Activated T-helper 1 cell treated with anti-CD3 and anti-CD28 coated beads, Interleukin-2, amount 50 U/mL, for 16 hours (primary cell): Measurements from ENCODE around the gene TNS1.
"Not testable (repeated sequence)": the region's sequence is repeated elsewhere in the genome, so short reads cannot be mapped to it uniquely, and the experiment has no call there.

ENCODE experiments used
- DNase-seq, 2 donors: peaks; one replicate each; pipeline ENCODE4 v3.0.0-alpha.2; 2020; ENCODE audit warnings: low read depth in 1 of 2, low spot score in 1 of 2

TNS1 gene

DNA sequence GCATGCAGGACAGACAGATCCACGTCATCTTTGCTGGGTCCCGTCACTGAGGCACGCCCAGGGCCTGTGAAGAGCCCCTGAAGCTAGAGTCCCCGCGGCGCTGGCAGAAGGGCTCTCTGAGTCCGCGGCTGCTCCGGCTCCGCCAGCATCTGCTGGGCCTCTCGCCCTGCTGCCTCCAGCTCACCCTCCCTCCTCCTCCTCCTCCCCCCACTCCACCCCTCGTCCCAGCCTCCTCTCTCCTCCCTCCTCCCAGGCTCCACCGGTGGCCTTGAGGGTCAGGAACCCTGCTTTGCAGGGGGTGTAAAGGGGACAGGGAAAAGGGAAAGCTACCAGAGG, at the start of gene TNS1:
TSS of gene TNS1 (minus strand) at position 151 of the 336 bp plus-strand sequence. CDS start at position 28, 123 bp downstream.
- DNase-seq, result no peak

DNA sequence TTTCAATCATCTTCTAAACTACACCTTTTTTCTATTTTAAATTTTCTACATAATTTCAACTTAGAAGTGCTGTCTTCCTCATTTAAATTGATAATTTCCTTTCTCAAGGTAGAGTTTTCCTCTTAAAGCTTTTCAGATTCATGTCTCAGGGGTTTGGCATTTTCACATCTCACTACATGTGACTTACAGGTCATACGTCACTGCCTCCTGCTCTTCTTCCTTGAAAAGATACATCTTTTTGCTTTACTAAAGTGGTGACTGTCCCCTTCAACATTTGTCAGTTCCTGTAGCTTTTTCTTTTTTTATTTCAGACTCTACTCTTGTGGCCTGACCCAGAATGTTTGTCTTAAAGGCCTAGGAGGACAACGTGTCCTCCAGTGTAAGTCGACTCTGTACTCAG, 49.1 kb upstream of the TNS1 start:
- DNase-seq, result no peak

GRCh38 chr2:218047536-218048225, 44.9 kb upstream of the TNS1 start:
- no peak for DNase-seq

DNA sequence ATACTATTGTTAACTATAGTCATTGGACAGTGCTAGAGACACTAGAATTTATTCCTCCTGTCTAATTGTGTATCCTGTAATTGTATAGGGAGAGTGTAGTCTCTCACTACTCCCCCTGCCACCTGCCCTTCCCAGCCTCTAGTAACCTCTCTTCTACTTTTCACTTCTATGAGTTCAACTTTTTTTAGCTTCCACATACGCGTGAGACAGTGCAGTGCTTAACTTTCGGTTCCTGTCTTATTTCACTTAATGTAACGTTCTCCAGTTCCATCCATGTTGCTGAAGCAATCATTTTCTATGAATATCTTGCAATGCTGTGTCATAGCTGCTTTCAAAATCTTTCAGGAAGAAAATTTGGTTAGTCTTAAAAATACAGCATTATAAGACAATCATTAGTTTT, 43.4 kb upstream of the TNS1 start:
- no peak for DNase-seq

GRCh38 chr2:218044599-218044998, 41.8 kb upstream of the TNS1 start:
- DNase-seq, result not testable (repeated sequence)

DNA sequence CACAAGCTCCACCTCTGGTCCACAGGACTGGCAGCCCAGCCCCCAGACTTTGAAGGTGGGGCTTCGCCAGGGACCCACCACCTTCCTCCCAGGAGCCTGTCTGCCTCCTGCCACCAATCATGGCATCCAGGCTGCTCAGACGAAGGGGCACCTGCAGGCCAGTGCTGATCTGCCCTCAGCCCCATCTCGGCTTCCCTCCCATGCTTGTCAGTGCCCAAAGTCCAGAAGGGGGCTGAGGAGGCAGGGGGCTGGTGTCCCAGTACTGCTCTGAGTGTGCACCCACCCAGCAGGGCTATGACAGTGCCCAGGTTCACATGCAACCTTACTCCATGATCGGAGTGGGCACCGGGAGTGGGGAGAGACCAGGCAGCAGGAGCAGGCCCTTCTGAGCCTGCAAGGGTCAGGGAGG, 40.9 kb upstream of the TNS1 start:
- no peak for DNase-seq

DNA sequence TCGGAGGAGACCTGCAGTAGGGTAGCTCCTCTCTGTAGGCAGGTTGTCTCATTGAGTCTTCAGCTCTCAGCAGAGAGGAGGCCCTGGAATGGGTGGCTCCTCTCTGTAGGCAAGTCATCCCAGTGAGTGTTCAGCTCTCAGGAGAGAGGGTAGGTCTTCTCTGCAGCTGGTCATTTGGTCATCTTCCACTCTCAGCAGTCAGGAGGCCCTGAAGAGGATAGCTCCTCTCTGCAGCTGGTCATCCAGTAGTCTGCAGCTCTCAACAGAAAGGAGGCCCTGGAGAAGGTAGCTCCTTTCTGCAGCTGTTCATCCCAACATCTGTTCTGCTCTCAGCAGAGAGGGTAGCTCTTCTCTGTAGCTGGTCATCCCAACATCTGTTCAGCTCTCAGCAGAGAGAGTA, 40.3 kb upstream of the TNS1 start:
- DNase-seq, result no peak

DNA sequence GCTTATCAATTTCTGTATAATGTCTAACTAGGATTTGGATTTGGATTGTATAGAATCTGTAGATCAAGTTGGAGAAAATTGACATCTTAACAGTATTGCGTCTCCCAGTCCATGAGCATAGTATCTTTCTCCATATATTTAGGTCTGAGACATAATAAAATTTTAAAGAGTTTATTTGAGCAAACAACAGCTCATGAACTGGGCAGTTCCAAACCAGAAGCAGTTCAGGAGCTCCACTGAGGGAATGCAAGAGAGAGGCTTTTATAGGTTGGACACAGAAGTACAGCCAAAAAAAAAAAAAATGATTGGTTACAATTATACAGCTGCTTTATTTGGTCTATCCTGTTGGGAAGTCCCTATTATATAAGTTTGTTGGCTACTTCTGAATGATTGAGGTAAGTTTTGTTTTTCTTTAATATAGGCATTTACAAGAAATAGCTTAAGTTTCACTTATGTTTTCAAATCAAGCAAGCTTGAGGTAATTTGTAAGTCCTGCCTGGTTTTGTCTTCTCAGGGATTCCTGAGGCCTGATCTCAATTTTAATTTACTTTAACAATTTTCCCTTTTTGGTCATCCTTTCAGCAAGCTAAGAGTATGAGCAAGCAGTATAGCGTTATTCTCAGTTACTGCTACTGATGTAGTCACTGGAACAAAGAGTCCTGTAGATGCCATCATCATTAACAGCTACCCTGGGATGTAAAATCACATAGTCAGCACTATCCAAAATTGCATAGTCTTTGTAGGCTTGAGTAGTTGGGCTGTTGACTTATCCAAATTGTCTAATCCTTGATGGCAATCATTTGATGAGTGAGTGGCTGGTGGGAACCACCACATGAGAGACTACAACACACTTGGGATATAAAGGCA, 38.7 kb upstream of the TNS1 start:
- DNase-seq, result no peak

- DNase-seq, result no peak
Observed at GRCh38 chr2:218040883-218041282, 38.1 kb upstream of the TNS1 start.

- DNase-seq, result no peak
Observed at GRCh38 chr2:218039171-218039570, 36.4 kb upstream of the TNS1 start.

DNA sequence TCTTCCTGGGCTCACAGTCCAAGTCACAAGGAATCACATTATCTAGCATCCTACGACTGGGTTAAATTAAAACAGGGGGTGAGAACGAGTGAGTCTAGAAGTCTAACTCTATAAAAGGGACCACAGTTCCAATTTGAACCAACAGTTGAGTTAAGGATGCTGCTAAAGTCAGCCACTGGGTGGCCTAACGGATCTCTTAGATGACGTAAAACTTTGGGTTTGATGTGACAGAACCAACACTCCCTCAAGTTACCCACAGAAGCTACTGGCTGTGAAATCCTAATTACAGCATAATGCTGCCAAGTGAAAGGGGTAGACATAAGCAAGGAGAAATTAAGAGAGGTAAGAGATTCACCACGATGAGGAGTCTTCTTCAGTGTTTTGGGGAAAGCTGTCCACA, 33.6 kb upstream of the TNS1 start:
- DNase-seq, result no peak

GRCh38 chr2:218035463-218036100, 32.8 kb upstream of the TNS1 start:
- DNase-seq, result no peak

DNA sequence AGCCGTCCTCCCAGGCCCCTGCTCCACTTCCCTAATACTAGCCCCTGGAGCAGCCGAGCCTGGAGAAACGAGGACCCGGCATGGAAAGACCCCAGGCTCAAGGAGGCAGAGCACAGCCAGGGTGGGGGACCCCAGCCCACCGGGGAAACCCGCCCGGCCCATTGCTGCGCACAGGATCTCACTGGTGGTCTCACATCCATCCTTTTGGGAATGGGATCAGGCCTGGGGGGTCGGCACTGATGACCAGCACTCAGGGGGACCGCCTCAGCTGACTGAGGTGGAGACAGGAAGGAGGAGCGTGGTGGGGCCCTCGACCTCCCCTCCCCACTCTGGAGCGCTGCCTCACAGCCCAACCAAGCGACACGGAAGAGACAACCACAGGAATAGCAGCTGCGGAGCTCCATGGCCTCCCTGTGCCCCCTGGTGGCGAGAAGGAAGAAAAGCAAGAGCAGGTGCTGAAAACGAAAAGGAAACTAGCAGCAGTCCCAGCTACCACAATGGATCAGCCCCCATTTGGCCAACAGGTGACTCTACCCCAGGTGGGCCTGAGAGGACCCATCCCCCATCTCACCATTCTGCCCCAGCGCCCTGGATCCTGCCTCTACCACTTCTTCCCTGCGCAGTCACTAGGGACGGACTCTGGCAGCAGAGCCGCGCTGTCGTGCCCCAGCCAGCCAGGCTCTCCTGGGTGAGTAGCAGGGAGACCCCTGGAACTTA, 31.9 kb upstream of the TNS1 start:
- DNase-seq, result peak; percentile 15 to 36

DNA sequence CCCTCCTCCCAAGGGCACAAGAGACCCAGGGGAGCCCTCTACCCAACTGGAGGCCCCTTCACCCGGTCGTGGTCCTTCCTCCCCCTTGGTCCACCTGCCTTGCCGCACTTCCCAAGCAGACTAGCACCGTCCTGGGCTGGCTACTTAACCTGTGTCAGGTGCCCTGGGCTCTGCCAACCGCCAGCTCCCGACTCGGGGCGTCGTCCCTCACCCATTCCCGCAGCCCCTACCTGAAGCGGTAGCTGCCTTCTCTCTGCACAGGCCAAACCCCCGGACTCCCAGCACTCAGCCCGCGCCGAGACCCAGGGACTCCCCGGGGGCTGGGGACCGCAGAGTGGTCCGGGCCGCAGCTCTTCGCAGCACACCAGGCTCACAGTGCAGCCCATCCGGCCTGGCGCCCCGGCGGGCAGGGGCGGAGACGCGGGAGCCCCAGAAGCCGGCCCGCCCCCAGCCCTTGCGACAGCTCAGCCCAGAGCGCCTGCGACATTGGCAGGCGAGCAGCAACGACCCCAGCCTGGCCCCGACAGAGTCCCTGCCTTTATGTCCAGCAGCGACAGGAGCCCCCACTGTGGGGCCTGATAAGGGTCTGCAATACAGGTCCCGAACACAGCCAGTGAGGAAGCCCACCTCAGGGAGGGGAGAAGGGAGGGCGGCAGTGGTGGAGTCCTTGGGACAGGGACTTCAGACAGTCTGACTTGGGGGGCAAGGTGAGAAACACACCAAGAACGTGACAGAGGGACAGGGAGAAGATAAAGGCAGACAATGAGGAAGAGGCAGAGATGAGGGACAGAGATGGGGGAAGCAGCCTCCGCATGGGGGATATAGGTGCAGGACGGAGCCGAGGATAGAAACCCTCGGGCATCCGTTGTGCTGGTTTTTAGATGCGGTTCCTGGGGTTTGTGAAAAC, 31.0 kb upstream of the TNS1 start:
- no peak for DNase-seq

- no peak for DNase-seq
Observed at GRCh38 chr2:218033208-218033589, 30.4 kb upstream of the TNS1 start.

DNA sequence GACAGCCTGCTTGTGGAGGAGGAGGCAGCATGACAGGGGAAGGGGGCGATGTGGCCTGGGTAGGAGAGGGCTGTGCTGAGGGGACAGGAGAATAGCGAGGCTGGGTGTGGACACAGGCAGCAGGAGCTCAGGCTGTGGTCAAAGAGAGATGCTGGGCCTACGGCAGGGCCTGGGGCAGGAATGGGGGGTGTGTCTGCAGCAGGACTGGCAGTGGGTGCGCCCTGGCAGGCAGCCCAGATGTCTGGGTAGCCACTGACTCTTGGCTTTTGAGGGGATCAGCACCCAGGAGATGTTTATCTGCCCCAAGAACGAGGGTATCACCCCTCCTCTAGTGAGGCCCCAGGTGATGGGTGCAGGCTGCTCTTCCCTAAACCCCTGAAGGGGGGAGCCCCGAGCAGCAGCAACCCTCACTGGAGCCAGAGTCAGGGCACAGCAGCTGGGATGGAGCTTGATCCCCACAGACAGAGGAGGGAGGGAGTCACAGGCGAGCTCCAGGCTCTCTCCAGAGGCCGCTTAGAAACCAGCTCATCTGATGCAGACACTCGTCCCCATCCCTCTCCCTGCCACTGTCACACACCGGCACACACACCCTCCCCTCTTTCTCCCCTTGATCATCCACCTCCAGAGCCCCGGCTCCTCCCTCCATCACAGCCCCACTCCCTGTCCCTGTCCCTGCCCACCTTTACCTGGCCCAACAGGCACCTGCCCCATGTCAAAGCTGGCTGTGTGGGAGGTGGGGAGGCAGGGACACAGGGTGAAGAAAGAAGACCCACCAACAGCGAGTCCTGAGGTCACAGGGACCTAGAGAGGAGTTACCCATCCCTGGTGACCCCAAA, 29.8 kb upstream of the TNS1 start:
- DNase-seq, result no peak

GRCh38 chr2:218031771-218032257, 29.0 kb upstream of the TNS1 start:
- no peak for DNase-seq

GRCh38 chr2:218031261-218031660, 28.5 kb upstream of the TNS1 start:
- DNase-seq, result no peak

DNA sequence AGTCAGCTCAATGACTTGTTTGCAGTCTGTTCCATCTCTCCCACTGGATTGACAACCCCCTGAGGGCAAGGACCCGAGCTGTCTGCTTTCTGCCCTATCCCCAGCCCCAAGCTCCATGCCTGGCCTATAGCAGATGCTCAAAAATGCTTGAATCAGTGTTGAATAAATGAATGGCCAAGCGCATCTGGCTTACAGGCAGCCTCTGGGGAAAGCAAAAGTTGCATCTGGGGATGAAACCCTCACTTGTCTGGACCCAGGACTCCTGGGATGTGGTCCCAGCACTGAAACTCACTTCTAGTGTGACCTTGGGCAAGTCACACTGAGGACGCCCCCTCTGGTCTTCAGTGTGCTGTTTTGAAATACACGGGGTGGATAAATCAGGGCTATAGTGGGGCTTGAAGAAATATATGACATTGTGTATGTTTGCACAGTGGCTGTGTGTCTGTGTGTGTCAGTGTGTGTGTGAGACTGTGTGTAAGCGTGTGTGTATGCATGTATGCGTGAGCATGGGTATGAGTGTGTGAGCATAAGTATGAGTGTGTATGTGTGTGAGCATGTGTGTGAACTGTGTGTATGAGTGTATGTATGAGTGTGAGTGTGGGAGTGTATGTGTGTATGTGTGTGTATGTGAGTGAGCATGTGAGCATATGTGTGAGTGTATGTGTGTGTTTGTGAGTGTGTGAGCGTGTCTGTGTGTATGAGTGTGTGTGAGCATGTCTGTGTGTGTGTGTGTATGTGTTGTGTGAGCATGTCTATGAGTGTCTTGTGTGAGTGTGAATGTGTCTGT, 27.8 kb upstream of the TNS1 start:
- no peak for DNase-seq
